HL-60/S4 treated with retinoic acid at 250 ng/mL for 4 days and 3 days (cell line): ENCODE measurements around the gene LSS.
"Not testable (repeated sequence)": the region's sequence is repeated elsewhere in the genome, so short reads cannot be mapped to it uniquely, and the experiment has no call there.

Experiments
- in situ Hi-C: fragments of 300-500 bp; cut with MboI; formaldehyde crosslinking; loops from 2 replicates; pipeline ENCODE4 v1.7.0; 2022; ENCODE audit warnings: low sequenced_read_pairs

Gene LSS

GRCh38 chr21:46171996-46172862, 56.3 kb downstream of the LSS start:
- in situ Hi-C loops: no loop called here

GRCh38 chr21:46171585-46171984, 57.0 kb downstream of the LSS start:
- in situ Hi-C loops: no loop called here

DNA sequence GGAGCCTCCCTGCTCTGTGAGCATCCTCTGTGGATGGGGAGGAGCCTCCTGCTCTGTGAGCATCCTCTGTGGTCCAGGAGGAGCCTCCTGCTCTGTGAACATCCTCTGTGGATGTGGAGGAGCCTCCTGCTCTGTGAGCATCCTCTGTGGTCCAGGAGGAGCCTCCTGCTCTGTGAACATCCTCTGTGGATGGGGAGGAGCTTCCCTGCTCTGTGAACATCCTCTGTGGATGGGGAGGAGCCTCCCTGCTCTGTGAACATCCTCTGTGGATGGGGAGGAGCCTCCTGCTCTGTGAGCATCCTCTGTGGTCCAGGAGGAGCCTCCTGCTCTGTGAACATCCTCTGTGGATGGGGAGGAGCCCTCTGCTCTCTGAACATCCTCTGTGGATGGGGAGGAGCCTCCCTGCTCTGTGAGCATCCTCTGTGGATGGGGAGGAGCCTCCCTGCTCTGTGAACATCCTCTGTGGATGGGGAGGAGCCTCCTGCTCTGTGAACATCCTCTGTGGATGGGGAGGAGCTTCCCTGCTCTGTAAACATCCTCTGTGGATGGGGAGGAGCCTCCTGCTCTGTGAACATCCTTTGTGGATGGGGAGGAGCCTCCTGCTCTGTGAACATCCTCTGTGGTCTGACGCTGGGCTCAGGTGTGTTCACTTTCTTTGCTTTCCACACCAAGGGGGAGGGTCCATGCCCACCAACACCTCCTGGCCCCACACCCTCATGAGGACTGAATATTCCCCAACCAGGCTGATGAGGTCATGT, 58.0 kb downstream of the LSS start:
- in situ Hi-C loops: not testable (repeated sequence)

DNA sequence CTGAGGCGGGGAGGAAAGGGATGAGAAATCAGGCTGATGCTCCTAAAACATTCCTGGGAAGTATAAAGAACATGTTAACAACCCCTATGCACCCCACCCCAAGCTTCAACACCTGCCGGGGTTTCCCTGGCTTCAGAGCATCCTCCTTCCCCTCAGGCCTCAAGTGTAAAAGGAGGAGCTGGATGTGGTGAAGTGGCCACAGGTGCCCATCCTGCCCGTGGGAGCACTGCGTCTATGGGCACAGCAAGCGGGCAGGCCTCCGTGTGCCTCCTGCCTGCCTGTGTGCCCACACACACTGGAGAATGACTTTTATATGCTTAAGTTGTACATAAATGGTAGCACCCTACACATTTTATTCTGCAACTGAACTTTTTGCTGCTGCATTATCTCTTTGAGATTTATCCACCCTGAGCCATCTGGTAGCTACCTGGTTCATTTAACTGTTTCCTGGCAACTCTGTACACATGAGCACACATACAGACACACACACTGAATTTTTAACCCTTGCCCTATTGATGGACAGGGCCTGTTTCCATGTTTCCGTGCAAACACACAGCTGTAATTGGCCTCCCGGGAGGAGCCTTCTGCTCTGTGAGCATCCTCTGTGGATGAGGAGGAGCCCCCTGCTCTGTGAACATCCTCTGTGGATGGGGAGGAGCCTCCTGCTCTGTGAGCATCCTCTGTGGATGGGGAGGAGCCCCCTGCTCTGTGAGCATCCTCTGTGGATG, 59.8 kb downstream of the LSS start:
- in situ Hi-C loops: no loop called here

DNA sequence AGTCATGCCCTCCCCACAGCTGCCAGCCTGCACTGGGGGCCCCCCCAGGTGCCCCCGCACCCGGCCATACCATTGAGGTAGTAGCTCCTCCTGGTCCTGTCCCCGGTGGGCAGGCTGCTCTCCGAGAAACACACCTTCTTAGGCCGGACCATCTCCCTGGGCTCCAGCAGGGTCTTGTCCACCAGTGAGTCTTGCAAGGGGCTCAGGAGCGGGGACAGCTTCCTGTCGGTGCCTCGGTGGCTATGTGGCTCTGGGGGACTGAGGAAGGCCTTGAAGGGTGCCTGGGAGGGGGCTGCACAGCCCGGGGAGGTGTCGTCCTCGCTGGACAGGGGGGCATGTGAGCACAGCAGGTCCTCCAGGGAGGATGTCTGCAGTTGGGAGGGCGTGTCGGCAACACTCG, 60.3 kb downstream of the LSS start:
- in situ Hi-C loops: no loop called here

DNA sequence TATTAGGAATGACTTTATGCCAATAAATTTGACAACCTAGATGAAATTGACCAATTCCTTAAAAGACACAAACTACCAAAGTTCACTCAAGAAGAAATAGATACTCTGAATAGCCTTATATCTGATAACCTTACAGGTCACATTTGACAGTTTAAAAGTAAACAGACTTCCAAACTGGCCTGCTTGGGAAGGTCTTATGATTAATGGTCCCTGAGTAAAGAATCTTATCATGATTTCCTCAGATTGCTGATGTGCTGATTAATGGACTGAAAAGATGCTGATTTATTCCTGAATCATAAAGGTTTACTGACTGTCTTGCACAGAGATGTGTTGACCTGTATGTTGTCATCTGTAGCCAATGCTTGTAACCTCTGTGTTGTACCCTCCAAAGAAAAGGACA, 63.5 kb downstream of the LSS start:
- in situ Hi-C loops: no loop called here

DNA sequence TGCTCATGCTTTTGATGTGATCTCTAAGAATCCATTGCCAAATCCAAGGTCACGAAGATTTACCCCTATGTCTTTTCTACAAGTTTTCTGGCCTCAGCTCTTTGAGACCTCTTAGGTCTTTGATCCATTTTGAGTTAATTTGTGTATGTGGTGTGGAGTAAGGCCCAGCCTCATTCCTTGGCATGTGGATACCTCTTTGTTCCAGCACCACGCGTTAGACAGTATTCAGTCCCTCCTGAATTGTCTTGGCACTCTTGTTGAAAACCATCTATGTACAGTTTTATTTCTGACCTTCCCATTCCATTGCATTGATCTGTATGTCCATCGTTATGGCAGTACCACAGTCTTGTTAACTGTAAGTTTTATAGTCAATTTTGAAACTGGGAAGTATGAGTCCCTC, 65.2 kb downstream of the LSS start:
- in situ Hi-C loops: no loop called here

DNA sequence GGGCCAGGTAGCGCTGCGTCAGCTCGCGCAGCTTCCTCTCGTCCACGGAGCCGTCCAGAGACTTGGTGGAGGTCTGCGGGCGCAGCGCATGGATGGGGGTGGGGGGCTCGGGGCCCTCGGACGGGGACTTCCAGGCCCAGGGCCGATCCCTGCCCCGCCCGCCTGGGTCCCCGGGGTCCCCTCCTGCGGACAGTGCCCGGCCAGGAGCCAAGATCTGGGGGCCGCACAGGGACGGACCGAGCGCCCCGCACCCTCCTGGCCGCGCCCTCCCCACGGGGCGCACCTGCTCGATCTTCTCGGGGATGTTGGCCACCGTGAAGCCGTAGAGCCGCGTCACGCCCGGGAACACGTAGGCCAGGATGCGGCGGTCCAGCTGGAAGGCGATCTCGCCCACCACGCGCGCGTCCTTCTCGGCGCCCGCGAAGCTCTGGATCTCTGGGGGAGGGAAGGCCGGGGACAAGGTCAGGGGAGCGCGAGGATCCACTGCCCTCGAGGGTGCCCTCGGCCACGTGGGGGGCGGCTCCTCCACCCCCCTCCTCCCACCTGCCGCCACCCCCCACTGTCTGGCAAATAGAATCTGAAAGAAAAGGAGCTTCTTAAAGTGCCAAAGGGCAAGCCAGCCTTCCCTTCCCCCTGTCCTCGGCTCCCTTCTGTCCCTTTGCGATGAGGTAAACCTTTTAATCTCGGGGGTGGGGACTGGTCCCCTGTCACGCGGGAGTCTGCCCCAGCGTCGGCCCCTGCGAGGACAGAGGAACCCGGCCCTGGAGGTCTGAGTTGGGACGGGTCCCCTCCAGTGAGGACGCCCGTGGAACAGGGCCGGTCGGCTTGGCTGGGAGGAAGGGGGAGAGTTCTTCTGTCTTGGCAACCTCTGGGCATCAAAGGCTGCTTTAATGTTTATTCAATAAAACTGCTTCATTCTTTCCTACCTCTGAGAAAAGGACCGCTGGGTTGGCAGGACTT, 66.7 kb downstream of the LSS start:
- in situ Hi-C loops: no loop called here

GRCh38 chr21:46160907-46161632, 67.5 kb downstream of the LSS start:
- in situ Hi-C loops: no loop called here

DNA sequence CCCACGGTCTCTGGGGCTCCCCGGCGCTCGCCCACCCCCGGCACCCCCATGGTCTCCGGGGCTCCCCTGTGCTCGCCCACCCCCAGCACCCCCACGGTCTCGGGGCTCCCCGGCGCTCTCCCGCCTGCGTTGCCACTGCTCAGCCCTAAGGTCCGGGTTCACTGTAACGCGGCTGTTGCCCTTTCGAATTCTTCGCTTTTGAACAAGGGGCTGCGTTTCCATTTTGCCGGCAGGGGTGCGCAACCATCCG, 68.0 kb downstream of the LSS start:
- in situ Hi-C loops: no loop called here

DNA sequence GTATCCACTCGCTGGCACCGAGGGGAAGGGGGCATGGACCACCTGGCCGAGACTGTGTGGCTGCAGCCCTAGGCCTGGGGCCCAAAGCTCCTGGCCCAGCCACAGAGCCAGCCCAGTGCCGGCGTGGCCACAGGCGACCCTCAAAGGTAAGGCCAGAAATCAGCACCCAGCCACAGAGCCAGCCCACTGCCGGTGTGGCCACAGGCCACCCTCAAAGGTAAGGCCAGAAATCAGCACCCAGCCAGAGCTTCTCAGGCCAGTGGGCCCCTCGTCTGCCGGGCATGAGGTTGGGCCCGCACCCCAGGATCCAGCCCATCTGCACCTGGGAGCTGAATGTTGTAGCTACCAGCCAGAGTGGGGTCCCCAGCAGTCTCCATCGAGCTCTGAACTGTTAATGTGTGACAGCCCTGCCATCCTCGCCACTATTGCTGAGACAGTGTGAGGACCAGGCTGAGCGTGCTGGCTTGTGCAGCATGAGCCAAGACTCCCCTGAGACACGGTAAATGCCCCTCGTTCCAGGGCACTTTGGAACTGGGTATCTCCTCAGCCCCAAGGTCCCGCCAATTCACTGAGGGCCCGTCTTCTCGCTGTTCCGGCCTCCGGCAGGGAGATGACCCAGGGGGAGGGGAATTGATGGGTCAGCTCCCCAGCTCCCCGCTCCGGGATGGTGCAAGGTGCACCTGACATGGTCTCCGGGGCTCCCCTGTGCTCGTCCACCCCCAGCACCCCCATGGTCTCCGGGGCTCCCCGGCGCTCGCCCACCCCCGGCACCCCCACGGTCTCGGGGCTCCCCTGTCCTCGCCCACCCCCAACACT, 68.5 kb downstream of the LSS start:
- in situ Hi-C loops: no loop called here

- in situ Hi-C loops: no loop called here
These were observed 69.2 kb downstream of the LSS start for GRCh38 chr21:46159390-46159789.

DNA sequence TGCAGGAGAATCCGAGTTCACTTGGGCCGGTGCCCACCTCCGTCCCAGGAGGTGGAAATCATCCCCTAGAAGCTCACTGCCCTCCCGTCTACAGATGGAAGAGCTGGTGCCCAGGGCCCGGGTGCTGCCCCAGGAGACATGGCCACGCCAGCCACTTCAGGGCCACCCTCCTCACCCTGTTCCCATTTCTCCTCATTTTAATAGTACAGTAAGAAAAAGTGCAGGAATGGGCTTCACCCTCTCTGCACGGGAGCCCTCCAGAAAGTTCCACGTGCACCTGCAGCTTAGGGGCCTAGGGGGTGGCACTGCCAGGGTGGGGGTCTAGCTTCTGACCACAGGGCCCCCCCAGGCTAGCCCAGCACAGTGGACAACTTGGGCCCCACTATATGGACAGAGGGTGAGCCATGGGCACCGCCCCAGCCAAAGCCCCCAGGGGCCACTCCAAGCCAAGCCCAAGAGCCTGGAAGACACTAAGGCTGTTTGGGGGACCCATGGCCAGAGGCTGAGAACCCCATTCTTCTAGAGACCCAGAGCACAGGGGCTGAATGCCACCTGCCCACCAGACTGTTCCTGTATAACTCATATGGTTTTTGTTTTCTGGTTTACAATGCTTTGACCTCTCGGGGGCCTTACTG, 69.8 kb downstream of the LSS start:
- in situ Hi-C loops: no loop called here

DNA sequence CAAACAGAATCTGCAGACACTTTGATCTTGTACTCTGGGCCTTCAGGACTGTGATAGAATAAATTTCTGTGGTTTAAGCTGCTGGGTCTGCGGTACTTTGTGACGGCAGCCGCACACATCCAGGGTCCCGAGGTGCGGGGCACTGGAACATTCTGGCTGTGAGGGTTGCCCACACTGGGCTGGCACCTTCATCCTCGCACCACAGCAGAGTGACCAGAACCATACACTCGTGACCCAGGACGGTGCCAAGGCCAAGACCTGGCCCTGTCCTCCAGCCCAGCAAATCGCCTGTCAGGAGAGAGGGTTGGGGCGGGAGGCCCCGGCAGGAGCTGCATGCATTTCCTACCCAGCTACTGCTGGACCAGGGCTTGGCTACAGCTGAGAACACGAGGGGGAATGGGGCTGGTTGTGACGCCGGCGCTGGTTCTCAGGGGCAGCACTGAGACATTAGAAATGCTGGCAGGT, 70.6 kb downstream of the LSS start:
- in situ Hi-C loops: no loop called here

- in situ Hi-C loops: no loop called here
These were observed 71.1 kb downstream of the LSS start for GRCh38 chr21:46157396-46157986.

- in situ Hi-C loops: no loop called here
These were observed 71.9 kb downstream of the LSS start for GRCh38 chr21:46156678-46157077.

GRCh38 chr21:46156378-46156645, 72.3 kb downstream of the LSS start:
- in situ Hi-C loops: no loop called here

DNA sequence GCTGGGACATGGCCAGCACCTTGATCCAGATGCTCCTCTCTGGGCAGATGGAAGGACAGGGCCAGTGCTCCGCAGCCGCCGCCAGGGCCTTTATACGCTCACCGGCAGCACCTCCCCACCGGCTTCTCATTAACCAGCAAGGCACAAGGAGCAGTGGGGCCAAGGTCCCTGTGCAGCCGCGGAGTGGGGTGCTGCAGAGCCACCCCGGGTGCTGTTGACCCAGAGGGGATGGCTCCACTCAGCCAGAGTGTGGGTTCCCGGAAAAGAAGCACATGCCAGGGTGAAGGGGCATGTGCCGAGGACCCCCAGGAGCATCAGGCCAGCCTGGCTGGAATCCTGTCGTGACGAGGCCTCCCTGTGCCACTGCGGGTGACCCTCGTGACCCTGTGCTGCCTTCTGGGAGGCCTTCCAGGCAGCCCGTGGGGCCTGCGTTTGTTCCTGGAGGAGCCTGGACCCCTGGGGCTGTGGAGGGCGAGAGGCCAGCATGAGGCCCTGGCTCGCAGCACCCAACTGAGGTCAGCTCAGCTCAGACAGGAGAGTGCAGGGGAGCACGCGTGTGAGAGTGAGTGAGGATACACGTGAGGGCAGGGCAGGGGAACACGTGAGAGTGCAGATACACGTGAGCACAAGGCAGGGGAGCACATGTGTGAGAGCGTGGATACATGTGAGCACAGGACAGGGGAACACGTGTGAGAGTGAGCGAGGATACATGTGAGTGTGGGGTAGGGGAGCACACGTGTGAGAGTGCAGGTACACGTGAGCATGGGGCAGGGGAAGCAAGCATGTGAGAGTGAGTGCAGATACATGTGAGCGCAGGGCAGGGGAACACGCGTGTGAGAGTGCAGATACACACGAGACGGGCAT, 72.8 kb downstream of the LSS start, which contains the start of gene FTCD:
TSS of gene FTCD (minus strand) at position 66 of the 864 bp plus-strand sequence. CDS start at position 10, 56 bp downstream.
- in situ Hi-C loops: no loop called here
